Adipocyte (in vitro differentiated cells): Measurements from ENCODE around the gene LSM11.
A peak's percentile ranks its signal among the peaks of the same experiment; 100 is the strongest.
"Not testable (repeated sequence)": the region's sequence is repeated elsewhere in the genome, so short reads cannot be mapped to it uniquely, and the experiment has no call there.

ENCODE experiments used
- DNase-seq: peaks from one replicate; pipeline ENCODE4 v3.0.0-alpha.2; 2015; ENCODE audit warnings: low read depth
- H3K27me3 ChIP-seq: replicated peaks from 2 replicates; pipeline ENCODE4 v1.7.0; 2013; ENCODE audit warnings: mild to moderate bottlenecking, low read length, moderate library complexity; ENCODE audit not compliant: control insufficient read depth, insufficient read depth
- H3K36me3 ChIP-seq: 2 replicates; pipeline ENCODE4 v1.7.0; 2013; ENCODE audit warnings: low read length, mild to moderate bottlenecking, moderate library complexity; ENCODE audit not compliant: control insufficient read depth, insufficient read depth, severe bottlenecking
- H3K4me1 ChIP-seq: 2 replicates; pipeline ENCODE4 v1.7.0; 2013; ENCODE audit warnings: mild to moderate bottlenecking, low read length, moderate library complexity; ENCODE audit not compliant: control insufficient read depth, insufficient read depth
- H3K4me3 ChIP-seq: 2 replicates; pipeline ENCODE4 v1.7.0; 2013; ENCODE audit warnings: mild to moderate bottlenecking, low read length, moderate library complexity
- H3K9ac ChIP-seq: 2 replicates; pipeline ENCODE4 v1.7.0; 2013; ENCODE audit warnings: mild to moderate bottlenecking, low read length, moderate library complexity
- H3K9me3 ChIP-seq: 2 replicates; pipeline ENCODE4 v1.7.0; 2013; ENCODE audit warnings: mild to moderate bottlenecking, low read length, moderate library complexity; ENCODE audit not compliant: control insufficient read depth

The LSM11 gene

DNA sequence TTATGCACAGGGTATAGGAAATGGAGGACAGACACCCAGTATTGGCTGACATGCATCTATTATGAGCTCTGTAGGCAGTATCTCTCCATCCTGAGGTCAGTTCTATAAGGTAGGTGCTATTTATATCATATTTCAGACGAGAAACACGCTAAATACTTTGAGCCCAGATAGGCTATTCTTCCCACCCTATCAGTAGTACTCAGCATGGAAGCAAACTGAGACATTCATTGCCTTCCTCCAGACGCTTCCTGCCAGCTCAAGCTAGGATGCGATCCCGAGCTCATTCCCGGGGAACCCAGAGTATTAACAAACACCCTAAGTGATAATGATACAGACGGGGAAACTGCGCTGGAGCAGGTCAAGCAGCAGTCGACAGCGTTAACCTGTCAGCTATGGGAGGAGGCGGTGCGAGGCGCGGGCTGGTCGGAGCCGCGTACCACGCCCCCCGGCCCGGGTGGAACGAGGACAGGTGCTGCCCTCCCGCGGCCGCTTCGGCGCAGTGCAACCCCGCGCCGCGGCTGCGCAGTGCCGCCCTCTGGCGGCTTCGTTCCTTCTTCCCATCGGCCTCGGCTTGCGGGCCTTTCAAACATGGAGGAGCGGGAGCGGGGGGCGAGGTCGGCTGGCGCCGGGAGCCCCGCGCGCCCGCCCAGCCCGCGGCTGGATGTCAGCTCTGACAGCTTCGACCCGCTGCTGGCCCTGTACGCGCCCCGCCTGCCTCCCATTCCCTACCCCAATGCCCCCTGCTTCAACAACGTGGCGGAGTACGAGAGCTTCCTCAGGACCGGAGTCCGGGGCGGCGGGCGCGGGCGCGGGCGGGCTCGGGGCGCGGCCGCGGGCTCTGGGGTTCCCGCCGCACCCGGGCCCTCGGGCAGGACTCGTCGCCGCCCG is at the start of gene LSM11:
Gene LSM11, plus strand, starts transcription at position 550 of the 888 bp plus-strand sequence. Its CDS starts 39 bp downstream, at position 589.
- DNase-seq, result peak; percentile 94
- H3K4me3 ChIP-seq, result peak within 1 kb of the TSS; percentile 86
- peaks cover 17% of the 10 kb centered on the region for H3K36me3 ChIP-seq
- H3K9me3 ChIP-seq, result no peaks in the 10 kb centered on the region
- H3K27me3 ChIP-seq, result no peaks in the 10 kb centered on the region
- peaks cover 19% of the 10 kb centered on the region for H3K4me1 ChIP-seq
- peak within 1 kb of the TSS; percentile 80 for H3K9ac ChIP-seq

DNA sequence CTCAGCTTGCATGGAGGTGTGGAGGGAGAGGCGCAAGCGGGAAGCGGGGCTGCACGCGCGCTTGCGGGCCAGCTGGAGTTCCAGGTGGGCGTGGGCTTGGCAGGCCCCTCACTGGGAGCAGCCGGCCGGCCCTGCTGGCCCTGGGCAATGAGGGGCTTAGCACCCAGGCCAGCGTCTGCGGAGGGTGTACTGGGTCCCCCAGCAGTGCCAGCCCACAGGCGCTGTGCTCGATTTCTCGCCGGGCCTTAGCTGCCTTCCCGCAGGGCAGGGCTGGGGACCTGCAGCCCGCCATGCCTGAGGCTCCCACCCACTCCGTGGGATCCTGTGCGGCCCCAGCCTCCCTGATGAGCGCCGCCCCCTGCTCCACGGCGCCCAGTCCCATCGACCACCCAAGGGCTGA is 49.7 kb upstream of the LSM11 start:
- DNase-seq, H3K4me1 ChIP-seq, H3K27me3 ChIP-seq, H3K9me3 ChIP-seq, H3K36me3 ChIP-seq, H3K9ac ChIP-seq, H3K4me3 ChIP-seq: not testable (repeated sequence)

DNA sequence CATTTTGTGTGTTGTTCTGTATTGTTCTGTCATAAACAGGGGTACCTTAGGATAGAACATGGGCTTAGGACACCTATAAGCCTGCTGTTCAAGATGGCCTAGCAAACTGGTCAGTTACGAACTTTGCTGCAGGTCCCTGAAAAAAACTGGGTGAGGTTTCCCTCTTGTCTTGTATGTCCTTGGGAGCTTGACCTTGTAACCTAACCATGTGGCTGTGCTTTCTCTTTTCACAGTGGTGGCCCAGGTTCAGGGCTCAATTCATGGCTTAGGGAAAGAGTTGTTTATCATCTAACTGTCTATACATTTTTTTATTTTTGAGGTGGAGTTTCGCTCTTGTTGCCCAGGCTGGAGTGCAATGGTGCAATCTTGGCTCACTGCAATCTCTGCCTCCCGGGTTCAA is 47.4 kb upstream of the LSM11 start:
- H3K9me3 ChIP-seq, result peaks cover 12% of the 10 kb centered on the region
- not testable (repeated sequence) for H3K27me3 ChIP-seq, H3K9ac ChIP-seq, H3K4me3 ChIP-seq, H3K36me3 ChIP-seq, H3K4me1 ChIP-seq, DNase-seq

DNA sequence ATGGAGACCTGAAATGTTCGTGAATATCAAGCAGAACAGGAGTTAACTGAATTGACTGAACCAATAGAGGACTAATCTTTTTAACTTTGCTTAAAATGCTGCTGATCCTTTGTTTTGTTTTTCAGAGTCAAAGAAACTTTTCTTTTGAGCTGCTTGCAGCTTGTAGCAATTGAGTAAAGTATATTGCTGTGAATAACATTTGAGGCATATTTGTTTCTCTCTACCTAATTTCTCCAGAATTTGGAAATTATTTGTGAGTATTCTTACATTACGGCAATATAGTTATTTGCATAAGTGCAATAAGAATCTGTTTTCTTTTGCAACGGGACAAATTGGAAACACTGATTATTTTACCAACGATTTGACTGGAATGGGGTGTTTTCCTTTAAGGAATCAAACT is 44.8 kb upstream of the LSM11 start:
- not testable (repeated sequence) for H3K4me3 ChIP-seq, H3K36me3 ChIP-seq, H3K4me1 ChIP-seq, DNase-seq, H3K9ac ChIP-seq, H3K27me3 ChIP-seq
- peaks cover 12% of the 10 kb centered on the region for H3K9me3 ChIP-seq

DNA sequence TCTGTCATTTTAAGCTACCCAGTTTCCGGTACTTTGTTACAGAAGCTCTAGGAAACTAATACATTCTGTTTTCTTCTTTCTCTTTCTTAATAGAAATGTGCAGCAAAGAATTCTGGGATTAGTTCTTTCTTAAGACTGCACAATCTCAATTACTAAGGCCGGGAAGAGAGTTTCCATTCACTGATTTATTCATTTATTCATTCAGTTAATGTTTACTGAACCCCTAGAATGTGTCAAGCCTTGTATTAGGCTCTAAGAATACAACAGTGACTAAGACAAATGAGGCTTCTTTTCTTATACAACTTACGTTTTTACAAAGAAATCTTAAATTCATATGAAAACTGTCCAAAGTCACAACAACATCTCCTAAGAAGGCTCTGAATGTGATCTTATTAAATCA is 39.8 kb upstream of the LSM11 start:
- H3K36me3 ChIP-seq, result no peaks in the 10 kb centered on the region
- peaks cover 6% of the 10 kb centered on the region for H3K9me3 ChIP-seq
- H3K9ac ChIP-seq, result no peak overlapping the region

DNA sequence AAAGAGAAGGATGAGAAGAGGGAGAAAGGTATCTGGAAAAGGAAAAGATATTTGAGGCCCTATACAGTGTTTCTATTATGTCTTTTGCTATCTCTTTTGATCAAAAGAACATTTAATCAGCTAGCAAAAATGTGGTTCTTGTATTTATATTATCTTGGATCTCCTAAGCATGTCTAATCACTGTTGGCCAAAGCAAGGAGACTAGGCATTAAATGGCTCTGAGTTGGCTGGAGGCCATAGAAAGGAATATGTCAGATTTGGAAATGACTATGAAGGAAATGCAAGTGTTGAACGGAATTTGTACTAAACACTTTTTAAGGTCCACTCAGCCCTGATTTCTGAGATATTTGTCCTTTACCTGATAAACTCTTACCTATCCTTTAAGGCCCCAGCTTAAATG is 34.6 kb upstream of the LSM11 start:
- H3K9me3 ChIP-seq, result no peaks in the 10 kb centered on the region
- no peaks in the 10 kb centered on the region for H3K27me3 ChIP-seq
- H3K4me1 ChIP-seq, result peaks cover 9% of the 10 kb centered on the region
- no peak overlapping the region for H3K9ac ChIP-seq
- H3K36me3 ChIP-seq, result no peaks in the 10 kb centered on the region
- H3K4me3 ChIP-seq, result no peak overlapping the region
- peak; percentile 68 for DNase-seq

More for the DNA sequence above, 39.8 kb upstream of the LSM11 start:
- H3K4me3 ChIP-seq, result no peak overlapping the region
- no peaks in the 10 kb centered on the region for H3K4me1 ChIP-seq
- DNase-seq, result no peak
- no peaks in the 10 kb centered on the region for H3K27me3 ChIP-seq

DNA sequence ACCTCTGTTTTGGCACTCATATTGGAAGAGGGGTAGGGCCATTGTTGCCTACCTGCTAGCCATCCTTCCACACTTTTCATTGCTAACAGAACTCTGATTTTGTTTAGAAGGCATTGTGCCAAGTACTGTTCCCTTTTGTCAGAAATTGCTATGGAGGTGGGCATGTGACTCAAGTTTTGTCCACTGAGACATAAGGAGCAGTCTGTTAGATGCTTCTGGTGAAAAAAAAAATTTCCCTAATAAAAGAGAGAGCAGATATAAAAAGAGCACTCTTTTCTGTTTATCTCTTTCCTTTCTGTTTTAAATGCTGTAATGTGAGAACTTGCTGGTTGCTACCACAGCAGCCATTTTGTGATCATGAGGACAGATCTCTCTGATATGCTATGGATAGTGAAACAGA is 34.2 kb upstream of the LSM11 start:
- Histone ChIP-seq H3K4me3 (no peak overlapping the region), H3K9ac (no peak overlapping the region), H3K4me1 (peaks cover 9% of the 10 kb centered on the region), H3K9me3 (no peaks in the 10 kb centered on the region), H3K36me3 (no peaks in the 10 kb centered on the region), H3K27me3 (no peaks in the 10 kb centered on the region)
- no peak for DNase-seq

DNA sequence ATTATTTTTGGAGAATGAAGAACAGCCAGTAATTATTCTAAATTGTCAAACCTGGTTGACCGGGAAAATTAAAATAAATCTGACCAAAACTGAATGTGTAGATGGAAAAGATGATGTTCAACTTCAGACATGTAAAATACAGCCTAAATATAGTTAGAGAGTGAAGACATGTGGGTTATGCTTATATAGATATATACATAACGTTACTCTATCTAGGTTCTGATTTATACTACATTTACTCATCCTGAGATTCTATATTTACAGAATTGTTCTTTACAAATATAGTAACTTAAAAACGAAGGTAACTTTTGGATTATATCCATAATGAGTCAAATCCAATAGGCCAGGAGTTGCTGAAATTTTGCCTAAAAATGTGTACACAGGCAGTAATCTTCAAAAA is 33.1 kb upstream of the LSM11 start:
- H3K9ac ChIP-seq, result no peak overlapping the region
- H3K4me3 ChIP-seq, result no peak overlapping the region
- no peak for DNase-seq
- no peaks in the 10 kb centered on the region for H3K9me3 ChIP-seq
- no peaks in the 10 kb centered on the region for H3K36me3 ChIP-seq
- no peaks in the 10 kb centered on the region for H3K27me3 ChIP-seq
- H3K4me1 ChIP-seq, result peaks cover 9% of the 10 kb centered on the region

DNA sequence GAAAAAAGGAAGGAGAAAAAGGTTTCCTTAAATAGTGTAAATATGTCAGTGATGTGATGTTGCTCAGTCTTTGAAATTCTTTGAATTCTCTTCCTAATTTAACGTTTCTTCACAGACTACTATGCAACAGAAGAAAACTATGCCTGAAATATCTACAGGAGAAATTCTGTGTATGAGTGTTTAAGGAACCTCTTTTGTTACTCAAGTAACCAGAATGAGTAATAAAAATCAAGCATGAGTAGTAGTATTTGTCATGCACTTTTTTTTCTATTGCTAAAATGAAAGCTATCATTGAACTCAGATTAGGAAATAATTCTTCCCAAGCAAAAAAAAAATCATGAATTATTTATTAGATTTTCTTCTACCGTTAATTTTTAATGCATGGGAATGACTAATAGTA is 32.6 kb upstream of the LSM11 start:
- Histone ChIP-seq H3K27me3 (no peaks in the 10 kb centered on the region), H3K9ac (no peak overlapping the region), H3K4me1 (peaks cover 9% of the 10 kb centered on the region), H3K4me3 (peak overlapping the region; percentile 35), H3K9me3 (no peaks in the 10 kb centered on the region), H3K36me3 (no peaks in the 10 kb centered on the region)
- DNase-seq, result peak; percentile 77

DNA sequence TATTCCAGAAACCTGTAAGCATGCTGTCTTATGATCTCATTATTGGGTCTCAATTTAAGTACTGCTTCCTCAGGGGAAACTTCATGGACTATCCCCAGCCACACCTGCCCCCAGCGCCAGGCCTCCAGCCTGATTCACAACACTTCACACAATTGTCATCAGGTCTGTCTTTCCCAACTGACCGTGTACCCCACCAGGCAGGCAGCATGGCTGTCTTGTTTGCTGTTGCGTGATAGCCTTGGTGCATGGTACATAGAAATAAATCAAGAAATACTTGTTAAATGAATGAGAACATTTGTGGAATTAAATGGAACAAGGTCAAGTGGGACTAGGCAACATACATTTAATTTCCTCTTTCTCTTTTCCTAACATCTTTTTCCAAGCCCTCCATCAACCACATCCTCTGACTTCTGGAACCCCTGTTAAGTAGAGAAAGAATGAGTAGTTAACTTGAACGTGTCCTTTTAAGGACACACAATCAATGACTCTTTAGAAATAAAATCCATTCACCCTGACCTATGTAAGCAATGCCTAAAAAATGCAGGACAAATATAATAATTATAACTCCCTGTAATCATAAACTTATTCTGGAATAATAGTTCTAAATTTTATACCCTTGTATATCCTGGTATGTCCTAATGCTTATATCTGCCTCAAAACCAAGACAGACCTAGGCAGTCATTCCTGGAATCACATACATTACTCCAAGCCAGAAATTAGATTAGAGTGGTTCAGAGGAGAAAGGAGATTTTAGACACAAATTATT is 29.5 kb upstream of the LSM11 start:
- H3K9ac ChIP-seq, result no peak overlapping the region
- no peaks in the 10 kb centered on the region for H3K27me3 ChIP-seq
- no peak for DNase-seq
- H3K4me3 ChIP-seq, result no peak overlapping the region
- H3K4me1 ChIP-seq, result peaks cover 16% of the 10 kb centered on the region
- H3K9me3 ChIP-seq, result no peaks in the 10 kb centered on the region
- H3K36me3 ChIP-seq, result no peaks in the 10 kb centered on the region

DNA sequence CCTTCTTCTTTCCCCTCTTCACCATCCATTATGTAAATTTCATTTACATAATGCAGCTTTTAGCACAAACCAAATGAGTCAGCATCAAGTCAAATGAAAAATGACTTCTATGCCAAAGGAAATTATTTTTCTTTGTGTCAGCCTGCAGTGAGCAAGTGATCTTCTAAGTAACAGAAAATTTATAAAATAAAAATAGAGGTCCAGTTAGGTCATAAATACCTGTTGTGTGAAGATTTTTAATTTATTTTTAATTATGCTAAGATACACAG is 29.0 kb upstream of the LSM11 start:
- Histone ChIP-seq H3K27me3 (no peaks in the 10 kb centered on the region), H3K4me3 (no peak overlapping the region), H3K9ac (no peak overlapping the region), H3K36me3 (no peaks in the 10 kb centered on the region), H3K9me3 (no peaks in the 10 kb centered on the region), H3K4me1 (peaks cover 16% of the 10 kb centered on the region)
- no peak for DNase-seq
